CD14-positive monocyte (primary cell): ENCODE measurements around the gene UGT2A1. TPM values are rescaled to one million over a fixed set of nuclear protein-coding genes. Genes with fewer than 3 reads are reported as not detected.

ENCODE experiments used
- DNase-seq, 3 donors: peaks; one replicate each; pipeline ENCODE4 v3.0.0-alpha.2; 2011 to 2022
- H2AFZ ChIP-seq: 2 replicates; pipeline ENCODE4 v1.6.0; 2012; ENCODE audit warnings: mild to moderate bottlenecking, low read depth, low read length, inconsistent platforms; ENCODE audit not compliant: insufficient read depth, poor library complexity, severe bottlenecking
- H3K27ac ChIP-seq, 2 donors: 1 replicate in 1 of 2; 2 replicates in 1 of 2; pipeline ENCODE4 v1.5.1; 2012 to 2013; ENCODE audit warnings: low read length in 2 of 2, control low read depth in 1 of 2, inconsistent platforms in 1 of 2, low read depth in 1 of 2, mild to moderate bottlenecking in 1 of 2
- H3K27me3 ChIP-seq, 2 donors: one replicate each; pipeline versions ENCODE4 v1.6.0 to v1.6.1; 2011 to 2013; ENCODE audit warnings: low read length in 2 of 2; ENCODE audit not compliant: control insufficient read depth in 2 of 2, insufficient read depth in 2 of 2
- H3K36me3 ChIP-seq, 2 donors: replicated peaks in 1 of 2; 1 replicate in 1 of 2; 2 replicates in 1 of 2; pipeline versions ENCODE4 v1.5.1 to v1.6.1; 2012 to 2013; ENCODE audit warnings: low read length in 2 of 2, control low read depth in 1 of 2, inconsistent platforms in 1 of 2, mild to moderate bottlenecking in 1 of 2; ENCODE audit not compliant: insufficient read depth in 2 of 2, control insufficient read depth in 1 of 2
- H3K4me1 ChIP-seq, 2 donors: 1 replicate in 1 of 2; 2 replicates in 1 of 2; pipeline versions ENCODE4 v1.5.1 to v1.6.1; 2012 to 2013; ENCODE audit warnings: low read length in 2 of 2, control low read depth in 1 of 2, inconsistent platforms in 1 of 2, mild to moderate bottlenecking in 1 of 2, moderate library complexity in 1 of 2; ENCODE audit not compliant: insufficient read depth in 2 of 2, control insufficient read depth in 1 of 2
- H3K4me2 ChIP-seq: replicated peaks from 2 replicates; pipeline ENCODE3; 2012; ENCODE audit warnings: low read length, moderate library complexity, mild to moderate bottlenecking; ENCODE audit not compliant: poor library complexity, severe bottlenecking; ENCODE audit errors: extremely low read depth
- H3K4me3 ChIP-seq, 3 experiments: fragments of 200-600 bp in 1 of 3; sonication (generic) in 1 of 3; replicated peaks in 1 of 3; 1 replicate in 2 of 3; 2 replicates in 1 of 3; pipeline ENCODE4 v1.5.1; 2011 to 2013; ENCODE audit warnings: low read length in 3 of 3, mild to moderate bottlenecking in 3 of 3, control low read depth in 2 of 3, low read depth in 2 of 3, inconsistent platforms in 1 of 3, moderate library complexity in 1 of 3
- H3K79me2 ChIP-seq: 2 replicates; pipeline ENCODE4 v1.6.0; 2012; ENCODE audit warnings: mild to moderate bottlenecking, control low read depth, inconsistent platforms, low read length, moderate library complexity; ENCODE audit not compliant: insufficient read depth
- H3K9ac ChIP-seq: 2 replicates; pipeline ENCODE4 v1.6.0; 2017; ENCODE audit warnings: low read length, mild to moderate bottlenecking; ENCODE audit not compliant: insufficient read depth, poor library complexity, severe bottlenecking
- H3K9me3 ChIP-seq, 2 donors: replicated peaks in 1 of 2; 1 replicate in 1 of 2; 2 replicates in 1 of 2; pipeline versions ENCODE4 v1.5.1 to v1.6.1; 2012 to 2013; ENCODE audit warnings: low read length in 2 of 2, control low read depth in 1 of 2; ENCODE audit not compliant: control insufficient read depth in 1 of 2, insufficient read depth in 1 of 2
- H4K20me1 ChIP-seq: 2 replicates; pipeline ENCODE4 v1.6.0; 2012; ENCODE audit warnings: mild to moderate bottlenecking, low read length, control low read depth, moderate library complexity; ENCODE audit not compliant: insufficient read depth
- H3K27ac Mint-ChIP-seq, 7 donors: one replicate each; pipeline ENCODE4 v1.8.0; 2020; ENCODE audit warnings: mild to moderate bottlenecking in 7 of 7, mixed read lengths in 7 of 7, moderate library complexity in 6 of 7, inconsistent platforms in 2 of 7
- H3K27me3 Mint-ChIP-seq, 3 donors: one replicate each; pipeline ENCODE4 v1.8.0; 2021 to 2022; ENCODE audit warnings: low read depth in 3 of 3, mild to moderate bottlenecking in 3 of 3, mixed read lengths in 3 of 3, moderate library complexity in 3 of 3, inconsistent platforms in 1 of 3
- H3K36me3 Mint-ChIP-seq, 2 donors: one replicate each; pipeline ENCODE4 v1.8.0; 2020; ENCODE audit warnings: mixed read lengths in 2 of 2, inconsistent platforms in 1 of 2, mild to moderate bottlenecking in 1 of 2
- H3K4me1 Mint-ChIP-seq: one replicate; pipeline ENCODE4 v1.8.0; 2020; ENCODE audit warnings: mild to moderate bottlenecking, mixed read lengths
- H3K4me3 Mint-ChIP-seq, 2 donors: one replicate each; pipeline ENCODE4 v1.8.0; 2020; ENCODE audit warnings: mild to moderate bottlenecking in 2 of 2, mixed read lengths in 2 of 2, moderate library complexity in 1 of 2
- H3K9me3 Mint-ChIP-seq, 7 donors: one replicate each; pipeline ENCODE4 v1.8.0; 2020 to 2022; ENCODE audit warnings: mixed read lengths in 7 of 7, mild to moderate bottlenecking in 6 of 7, moderate library complexity in 6 of 7, inconsistent platforms in 2 of 7
- CTCF ChIP-seq: fragments of 200-600 bp; IDR thresholded peaks from one replicate; pipeline ENCODE4 v1.8.0; 2022; ENCODE audit warnings: antibody characterized with exemption, mild to moderate bottlenecking
- WGBS: methylation state at CpG from one replicate; pipeline ENCODE4 v1.1.5; 2013; ENCODE audit warnings: missing lambda C conversion rate; ENCODE audit not compliant: insufficient coverage; 5-methylcytosine and 5-hydroxymethylcytosine counted together
- intact Hi-C, 2 donors: fragments of 100-400 bp; cut with micrococcal nuclease; formaldehyde crosslinking; loops; one replicate each; pipeline versions ENCODE4 v1.15.0 to v1.15.1; 2023
- polyA plus RNA-seq, 3 donors: library from polyadenylated mRNA; depleted of rRNA in 1 of 3; unstranded in 2 of 3; stranded (reverse) in 1 of 3; fragments of 300-500 nt in 2 of 3; fragments of >200 nt in 1 of 3; fragmentation: Illumina TruSeq in 2 of 3; gene quantifications; 1 replicate in 2 of 3; 2 replicates in 1 of 3; pipeline ENCODE4 v1.2.3, GENCODE V29; 2012 to 2021

The UGT2A1 gene
- polyA plus RNA-seq, 3 donors = not detected

- Histone ChIP-seq H3K4me1 (no peaks in the 10 kb centered on the region), H3K27ac (no peak overlapping the region), H3K9me3 (no peaks in the 10 kb centered on the region), H3K9ac (no peak overlapping the region), H3K79me2 (no peaks in the 10 kb centered on the region), H2AFZ (no peak overlapping the region), H3K36me3 (no peaks in the 10 kb centered on the region), H3K4me3 (no peak overlapping the region), H3K27me3 (no peaks in the 10 kb centered on the region), H3K4me2 (no peak overlapping the region), H4K20me1 (no peaks in the 10 kb centered on the region)
- TF ChIP-seq CTCF = no peak
- intact Hi-C loops = no loop called here
- Mint-ChIP-seq H3K27me3 (peaks cover 0 to 2% (median 0%) of the 10 kb centered on the region in 3 donors), H3K36me3 (no peaks in the 10 kb centered on the region), H3K9me3 (no peaks in the 10 kb centered on the region), H3K4me1 (no peaks in the 10 kb centered on the region), H3K4me3 (no peak overlapping the region), H3K27ac (no peak overlapping the region)
- DNase-seq = no peak
- WGBS = no CpG with 5 or more reads among the region's 1 CpG
These were observed 3.8 kb downstream of the UGT2A1 start for GRCh38 chr4:69649207-69649606.

- H3K4me3 ChIP-seq = no peak overlapping the region
- Mint-ChIP-seq H3K9me3 (no peaks in the 10 kb centered on the region), H3K4me3 (no peak overlapping the region), H3K27ac (no peak overlapping the region), H3K36me3 (no peaks in the 10 kb centered on the region), H3K4me1 (no peaks in the 10 kb centered on the region), H3K27me3 (peaks cover 0 to 2% (median 2%) of the 10 kb centered on the region in 3 donors)
- H3K4me2 ChIP-seq = no peak overlapping the region
- H3K27ac ChIP-seq = no peak overlapping the region
- no peak for TF ChIP-seq CTCF
- H3K36me3 ChIP-seq = no peaks in the 10 kb centered on the region
- no peaks in the 10 kb centered on the region for H3K4me1 ChIP-seq
- H4K20me1 ChIP-seq = no peaks in the 10 kb centered on the region
- no peak overlapping the region for H3K9ac ChIP-seq
- WGBS = no CpG with 5 or more reads among the region's 2 CpGs
- H3K27me3 ChIP-seq = no peaks in the 10 kb centered on the region
- no peak overlapping the region for H2AFZ ChIP-seq
- intact Hi-C loops = no loop called here
- DNase-seq = no peak
- H3K79me2 ChIP-seq = no peaks in the 10 kb centered on the region
- H3K9me3 ChIP-seq = no peaks in the 10 kb centered on the region
These were observed 10.1 kb downstream of the UGT2A1 start for GRCh38 chr4:69642961-69643360.
